GM13977 (cell line): ENCODE results near the gene RNGTT.

Experiments used
- DNase-seq: peaks from one replicate; pipeline ENCODE4 v3.0.0; 2012; ENCODE audit warnings: low spot score
- CTCF ChIP-seq: IDR thresholded peaks from 2 replicates; pipeline ENCODE4 v1.5.1; 2012; ENCODE audit warnings: mild to moderate bottlenecking, control low read depth; ENCODE audit not compliant: insufficient read depth; ENCODE audit errors: extremely low read depth, missing control alignments
- in situ Hi-C: fragments of 300-500 bp; cut with MboI; formaldehyde crosslinking; loops from one replicate; pipeline ENCODE4 v1.12.0; 2022; ENCODE audit warnings: low sequenced_read_pairs, low pct_unique_long_range_greater_than_20kb, mixed read lengths, inconsistent platforms; ENCODE audit not compliant: unreplicated experiment

RNGTT gene

DNA sequence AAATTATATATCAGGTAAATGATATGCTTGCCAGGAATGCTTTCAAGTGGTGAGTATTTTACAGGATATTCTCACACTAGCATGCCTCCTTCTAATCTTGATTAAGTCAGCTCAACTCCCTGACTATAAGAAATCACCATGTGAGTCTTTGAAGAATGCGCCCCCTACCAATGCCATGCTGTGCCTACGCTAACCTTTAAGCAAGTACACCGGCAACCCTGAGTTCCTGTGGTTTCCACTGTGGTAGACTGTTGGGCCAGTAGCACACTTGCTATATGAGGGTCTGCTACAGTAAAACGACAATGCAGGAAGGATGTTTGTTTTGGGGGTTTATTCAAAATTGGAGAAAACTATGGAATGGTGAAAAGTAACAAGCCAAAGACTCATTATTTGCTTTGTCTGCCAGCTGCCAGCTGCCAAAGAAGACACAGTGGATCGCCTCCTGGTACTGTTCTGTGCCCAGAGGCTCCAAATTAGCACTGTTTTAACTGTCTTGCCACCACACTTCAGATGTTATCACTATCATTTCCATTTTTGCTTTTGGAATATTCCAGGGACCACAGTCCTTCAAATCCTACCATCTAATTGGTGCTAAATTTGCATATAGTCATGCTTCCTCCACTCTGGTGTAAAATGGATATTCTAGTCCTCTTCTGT, 333.5 kb downstream of the RNGTT start:
- peak; percentile 49 for TF ChIP-seq CTCF
- DNase-seq = no peak
- in situ Hi-C loops = no loop called here

DNA sequence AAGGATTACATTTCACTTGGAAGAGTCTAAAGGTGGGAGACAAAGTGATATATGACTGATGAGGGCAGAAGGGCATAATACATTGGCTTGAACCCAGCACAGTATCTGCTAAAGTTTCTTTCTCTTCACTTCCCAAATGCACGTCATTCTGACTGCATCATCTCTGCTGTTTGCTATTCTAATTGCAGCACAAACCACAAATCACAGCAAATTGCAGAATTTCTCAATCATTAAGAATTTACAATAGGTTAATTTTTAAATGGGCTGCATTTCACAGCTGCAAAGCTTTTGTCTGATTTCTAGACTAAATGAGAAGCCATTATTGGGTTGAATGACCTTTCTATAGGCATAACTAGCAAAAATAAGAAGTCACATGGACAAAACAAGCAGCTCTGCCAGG, 337.0 kb downstream of the RNGTT start:
- in situ Hi-C loops = no loop called here
- TF ChIP-seq CTCF = no peak
- no peak for DNase-seq

DNA sequence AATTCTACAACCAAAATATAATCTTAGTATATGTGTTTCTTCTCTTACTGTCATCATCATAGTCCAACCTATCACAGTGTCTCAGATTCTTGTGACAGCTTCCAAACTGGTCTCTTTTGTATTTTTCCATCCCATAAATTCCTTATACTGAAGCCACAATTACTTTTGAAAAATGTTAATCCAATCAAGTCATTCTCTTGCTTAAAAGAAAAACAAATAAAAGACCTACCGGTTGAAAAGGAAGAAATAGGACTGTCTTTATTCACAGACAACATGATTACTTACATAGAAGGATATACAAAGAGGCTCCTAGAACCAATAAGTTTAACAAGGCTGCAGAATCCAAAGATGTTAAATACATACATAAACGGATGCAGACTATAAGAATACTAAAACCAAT, 339.9 kb downstream of the RNGTT start:
- no peak for TF ChIP-seq CTCF
- in situ Hi-C loops = no loop called here
- no peak for DNase-seq

DNA sequence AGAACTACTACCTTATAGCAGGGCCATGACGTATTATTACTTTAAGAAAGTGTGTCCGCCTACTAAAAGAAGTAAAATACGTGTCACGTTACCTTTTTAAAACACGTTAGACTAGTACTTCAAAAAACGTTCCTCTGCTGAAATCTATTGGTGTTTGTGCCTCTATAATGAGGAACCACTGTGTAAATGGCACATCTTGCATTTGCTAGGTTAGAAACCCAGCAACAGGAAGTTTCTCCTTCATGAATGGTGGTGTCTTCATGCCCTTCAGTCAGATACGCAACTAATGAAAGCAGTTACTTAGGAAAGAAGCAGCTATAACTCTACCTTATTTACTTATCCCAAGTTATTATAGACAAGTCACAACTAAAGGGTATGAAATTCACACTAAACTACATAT, 343.5 kb downstream of the RNGTT start:
- no peak for TF ChIP-seq CTCF
- in situ Hi-C loops = no loop called here
- no peak for DNase-seq

DNA sequence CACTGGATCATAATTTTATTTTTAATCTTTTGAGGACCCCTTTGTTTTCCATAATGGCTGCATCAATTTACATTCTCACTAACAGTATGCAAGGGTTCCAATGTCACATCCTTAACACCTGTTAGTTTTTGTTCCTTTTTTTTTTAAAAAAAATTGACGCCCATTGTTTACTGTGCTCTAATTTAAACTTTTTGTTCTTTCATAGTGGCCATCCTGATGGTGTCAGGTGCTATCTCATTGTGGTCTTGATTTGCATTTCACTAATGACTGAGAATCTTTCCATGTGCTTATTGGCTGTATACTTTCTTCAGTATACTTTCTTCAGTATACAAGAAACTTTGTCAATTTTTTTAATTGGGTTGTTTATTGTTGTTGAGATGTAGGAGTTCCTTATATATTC, 347.0 kb downstream of the RNGTT start:
- DNase-seq = no peak
- in situ Hi-C loops = no loop called here
- TF ChIP-seq CTCF = no peak

DNA sequence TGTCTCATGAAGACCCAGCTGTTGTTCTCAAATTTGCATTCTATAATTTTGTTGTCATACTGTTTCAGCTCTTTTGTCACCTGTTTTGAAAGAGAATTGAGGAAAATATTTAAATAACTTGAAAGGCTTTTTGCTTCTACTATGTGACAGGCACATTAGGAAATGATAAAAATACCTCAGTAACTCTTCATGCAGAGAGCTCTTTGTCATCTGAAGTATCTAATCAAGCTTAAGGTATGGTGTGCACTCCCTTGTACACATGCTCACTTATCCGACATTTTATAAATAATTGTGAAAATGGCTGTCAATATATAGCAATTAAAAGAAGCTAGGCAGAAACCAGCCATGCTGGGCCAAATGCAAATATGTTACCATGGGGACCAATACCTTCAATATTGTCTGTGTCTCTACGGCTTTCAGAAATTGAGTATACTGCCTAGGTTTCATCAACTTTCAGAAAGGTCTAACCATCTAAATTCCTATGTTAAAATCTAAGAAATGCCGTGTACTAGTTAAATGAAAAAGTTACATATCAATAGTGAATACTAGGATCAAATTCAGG, 349.0 kb downstream of the RNGTT start:
- no peak for TF ChIP-seq CTCF

More for the DNA sequence above, 349.0 kb downstream of the RNGTT start:
- in situ Hi-C loops = no loop called here
- no peak for DNase-seq
